Measurements from ENCODE around the gene SMYD3.

Gene SMYD3

DNA sequence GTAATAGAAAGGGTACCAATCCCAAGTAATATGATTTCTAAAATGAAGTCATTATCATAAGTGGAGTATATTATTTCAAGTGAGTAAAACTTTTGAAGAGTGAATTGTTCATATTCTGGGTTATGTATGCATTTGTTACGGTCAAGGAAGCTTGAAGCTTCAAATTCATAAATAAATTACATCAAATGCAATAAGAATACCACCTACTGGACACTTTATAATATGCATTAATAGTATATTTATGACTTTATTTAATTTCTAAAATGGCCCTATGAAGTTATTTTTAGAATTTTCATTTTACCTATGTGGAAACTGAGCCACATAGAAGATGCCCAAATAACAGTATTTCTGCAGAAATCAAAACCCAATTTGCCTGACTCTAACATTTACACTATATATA, 260.6 kb downstream of the SMYD3 start:
- no peak overlapping the region for H2AFZ ChIP-seq
- H3K4me3 ChIP-seq (ENCODE audit: low read depth, low read length): no peak overlapping the region
- TF ChIP-seq, protein P1, sequence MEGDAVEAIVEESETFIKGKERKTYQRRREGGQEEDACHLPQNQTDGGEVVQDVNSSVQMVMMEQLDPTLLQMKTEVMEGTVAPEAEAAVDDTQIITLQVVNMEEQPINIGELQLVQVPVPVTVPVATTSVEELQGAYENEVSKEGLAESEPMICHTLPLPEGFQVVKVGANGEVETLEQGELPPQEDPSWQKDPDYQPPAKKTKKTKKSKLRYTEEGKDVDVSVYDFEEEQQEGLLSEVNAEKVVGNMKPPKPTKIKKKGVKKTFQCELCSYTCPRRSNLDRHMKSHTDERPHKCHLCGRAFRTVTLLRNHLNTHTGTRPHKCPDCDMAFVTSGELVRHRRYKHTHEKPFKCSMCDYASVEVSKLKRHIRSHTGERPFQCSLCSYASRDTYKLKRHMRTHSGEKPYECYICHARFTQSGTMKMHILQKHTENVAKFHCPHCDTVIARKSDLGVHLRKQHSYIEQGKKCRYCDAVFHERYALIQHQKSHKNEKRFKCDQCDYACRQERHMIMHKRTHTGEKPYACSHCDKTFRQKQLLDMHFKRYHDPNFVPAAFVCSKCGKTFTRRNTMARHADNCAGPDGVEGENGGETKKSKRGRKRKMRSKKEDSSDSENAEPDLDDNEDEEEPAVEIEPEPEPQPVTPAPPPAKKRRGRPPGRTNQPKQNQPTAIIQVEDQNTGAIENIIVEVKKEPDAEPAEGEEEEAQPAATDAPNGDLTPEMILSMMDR (IDR thresholded peaks at IDR 0.05): no peak
- H3K4me2 ChIP-seq (ENCODE audit: low read length): no peak overlapping the region
- no peaks in the 10 kb centered on the region for H3K36me3 ChIP-seq (ENCODE audit: control insufficient read depth, insufficient read depth, low read length)
- no peaks in the 10 kb centered on the region for H3K4me1 ChIP-seq
- no peaks in the 10 kb centered on the region for H3K27me3 ChIP-seq (ENCODE audit: control insufficient read depth, insufficient read depth, low read length)
- no peak overlapping the region for H3K27ac ChIP-seq
- H3K9ac ChIP-seq: no peak overlapping the region
- H3K9me3 ChIP-seq (ENCODE audit: control insufficient read depth, low read length): no peaks in the 10 kb centered on the region
- H3K79me2 ChIP-seq: no peaks in the 10 kb centered on the region

DNA sequence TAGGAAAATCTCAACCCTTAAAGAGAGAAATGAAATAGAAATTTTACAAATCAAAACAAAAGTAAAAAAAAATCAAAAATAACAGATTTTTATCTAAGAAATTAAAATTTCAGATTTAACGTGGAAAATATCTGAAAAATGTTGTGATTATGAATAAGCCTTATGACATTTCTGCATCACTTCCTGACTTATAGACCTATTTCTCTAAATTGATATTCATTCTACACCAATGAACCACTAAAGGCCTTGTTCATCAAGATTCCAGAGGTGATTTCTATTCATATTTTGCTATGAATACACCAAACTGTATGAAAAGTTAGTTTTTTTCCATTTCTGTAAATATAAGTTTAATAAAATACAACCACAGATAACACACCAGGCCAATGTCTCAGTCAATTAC, 261.5 kb downstream of the SMYD3 start:
- H3K79me2 ChIP-seq: no peaks in the 10 kb centered on the region
- no peaks in the 10 kb centered on the region for H3K27me3 ChIP-seq (ENCODE audit: control insufficient read depth, insufficient read depth, low read length)
- H3K9me3 ChIP-seq (ENCODE audit: control insufficient read depth, low read length): no peaks in the 10 kb centered on the region

DNA sequence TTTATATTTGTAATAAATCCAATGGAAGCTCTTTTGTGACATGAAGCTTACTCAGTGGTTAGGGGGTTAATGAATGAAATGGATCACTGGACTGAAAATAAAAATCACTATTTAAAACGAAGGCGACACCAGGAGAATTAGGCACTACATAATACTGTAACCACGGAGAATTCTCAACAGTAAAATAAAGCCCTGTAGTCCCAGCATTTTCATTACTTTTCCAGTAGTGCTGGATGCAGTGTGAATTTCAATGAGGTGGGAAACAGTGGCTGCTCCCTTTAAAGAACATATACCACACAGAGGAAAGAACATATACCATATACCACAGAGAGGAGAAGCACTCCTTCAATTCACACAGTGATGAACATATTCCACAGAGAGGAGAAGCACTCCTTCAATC, 275.0 kb downstream of the SMYD3 start:
- Histone ChIP-seq H3K4me2 (ENCODE audit: low read length) (no peak overlapping the region), H3K79me2 (no peaks in the 10 kb centered on the region), H3K9ac (no peak overlapping the region), H3K27me3 (ENCODE audit: control insufficient read depth, insufficient read depth, low read length) (no peaks in the 10 kb centered on the region), H2AFZ (no peak overlapping the region), H3K4me3 (ENCODE audit: low read depth, low read length) (no peak overlapping the region), H3K4me1 (no peaks in the 10 kb centered on the region), H3K36me3 (ENCODE audit: control insufficient read depth, insufficient read depth, low read length) (no peaks in the 10 kb centered on the region), H3K9me3 (ENCODE audit: control insufficient read depth, low read length) (no peaks in the 10 kb centered on the region), H3K27ac (no peak overlapping the region)
- TF ChIP-seq, protein P1 (IDR thresholded peaks at IDR 0.05): no peak

More for the DNA sequence above, 261.5 kb downstream of the SMYD3 start:
- Histone ChIP-seq H3K9ac (no peak overlapping the region), H2AFZ (no peak overlapping the region), H3K27ac (no peak overlapping the region), H3K4me3 (ENCODE audit: low read depth, low read length) (no peak overlapping the region), H3K4me1 (no peaks in the 10 kb centered on the region), H3K4me2 (ENCODE audit: low read length) (no peak overlapping the region), H3K36me3 (ENCODE audit: control insufficient read depth, insufficient read depth, low read length) (no peaks in the 10 kb centered on the region)
- TF ChIP-seq, protein P1 (IDR thresholded peaks at IDR 0.05): no peak

DNA sequence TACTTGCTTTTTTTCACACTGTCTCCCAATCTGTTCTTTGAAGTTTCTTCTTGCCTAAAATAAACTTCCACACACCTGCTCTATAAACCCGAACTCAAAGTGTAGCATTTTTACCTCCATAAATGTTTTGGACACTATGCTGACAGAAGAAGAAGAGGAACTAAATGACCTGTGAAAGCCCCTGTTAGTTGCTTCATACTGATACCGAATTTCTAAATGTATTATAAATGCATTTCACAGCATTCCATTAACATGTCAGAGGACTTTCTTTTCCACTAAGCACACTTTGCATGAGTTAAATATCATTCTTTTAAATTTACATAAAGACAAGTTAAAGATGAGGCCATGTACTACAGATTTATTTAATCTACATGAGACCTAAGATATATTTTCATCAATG, 281.0 kb downstream of the SMYD3 start:
- H3K79me2 ChIP-seq: no peaks in the 10 kb centered on the region
- no peaks in the 10 kb centered on the region for H3K9me3 ChIP-seq (ENCODE audit: control insufficient read depth, low read length)
- no peak overlapping the region for H2AFZ ChIP-seq
- no peaks in the 10 kb centered on the region for H3K4me1 ChIP-seq
- H3K4me3 ChIP-seq (ENCODE audit: low read depth, low read length): no peak overlapping the region
- H3K27ac ChIP-seq: no peak overlapping the region
- TF ChIP-seq, protein P1 (IDR thresholded peaks at IDR 0.05): no peak
- no peaks in the 10 kb centered on the region for H3K27me3 ChIP-seq (ENCODE audit: control insufficient read depth, insufficient read depth, low read length)
- no peak overlapping the region for H3K9ac ChIP-seq
- no peaks in the 10 kb centered on the region for H3K36me3 ChIP-seq (ENCODE audit: control insufficient read depth, insufficient read depth, low read length)
- H3K4me2 ChIP-seq (ENCODE audit: low read length): no peak overlapping the region

DNA sequence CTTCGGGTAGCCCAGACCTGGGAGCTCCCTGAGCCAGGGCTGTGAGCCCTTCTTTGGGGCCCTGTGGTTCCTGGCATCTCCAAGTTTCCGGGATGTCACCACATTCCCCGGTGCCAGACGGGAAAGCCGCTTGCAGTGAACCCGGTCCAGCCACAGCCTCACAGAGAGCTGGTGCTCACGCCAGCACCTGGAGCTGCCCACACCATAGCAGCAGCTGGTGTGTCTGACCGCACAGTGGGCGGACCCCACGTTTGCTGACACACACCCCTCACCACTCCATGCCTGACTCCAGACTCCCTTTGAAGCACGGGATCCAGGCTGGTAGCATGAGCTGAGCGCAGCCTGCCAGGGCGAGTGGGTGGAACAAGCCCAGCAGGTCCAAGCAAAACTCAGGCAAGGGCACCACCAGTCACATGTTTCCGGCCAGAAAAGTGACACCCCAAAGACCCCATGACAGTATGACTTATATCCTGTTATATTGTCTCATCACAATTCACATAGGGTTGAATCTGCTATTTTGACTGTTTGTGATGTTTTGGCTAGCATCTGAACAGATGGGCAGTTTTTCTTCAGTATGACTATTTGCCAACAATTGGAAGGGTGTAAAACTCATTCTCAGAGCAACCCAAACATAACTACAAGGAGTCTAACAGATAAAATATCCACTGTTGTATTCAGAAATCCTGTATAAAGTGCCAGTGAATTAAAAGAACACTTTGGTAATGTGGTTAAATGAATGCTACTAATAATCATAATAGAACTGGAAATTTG, 285.4 kb downstream of the SMYD3 start:
- no peaks in the 10 kb centered on the region for H3K4me1 ChIP-seq
- H3K4me3 ChIP-seq (ENCODE audit: low read depth, low read length): no peak overlapping the region
- TF ChIP-seq, protein P1 (IDR thresholded peaks at IDR 0.05): no peak

More for the DNA sequence above, 285.4 kb downstream of the SMYD3 start:
- Histone ChIP-seq H3K79me2 (no peaks in the 10 kb centered on the region), H3K9me3 (ENCODE audit: control insufficient read depth, low read length) (no peaks in the 10 kb centered on the region), H2AFZ (no peak overlapping the region), H3K9ac (no peak overlapping the region), H3K27ac (no peak overlapping the region), H3K36me3 (ENCODE audit: control insufficient read depth, insufficient read depth, low read length) (no peaks in the 10 kb centered on the region), H3K4me2 (ENCODE audit: low read length) (no peak overlapping the region), H3K27me3 (ENCODE audit: control insufficient read depth, insufficient read depth, low read length) (no peaks in the 10 kb centered on the region)
